PFSK-1 (cell line): ENCODE measurements around the gene ABHD12.

Experiments
- FOXP2 ChIP-seq: optimal IDR thresholded peaks from 2 replicates; pipeline ENCODE3; 2011; ENCODE audit warnings: borderline replicate concordance, control low read depth, inconsistent platforms; ENCODE audit not compliant: insufficient read depth; ENCODE audit errors: extremely low read length, extremely low read depth
- POLR2AphosphoS5 ChIP-seq: IDR thresholded peaks from 2 replicates; pipeline ENCODE4 v1.6.1; 2012; ENCODE audit warnings: low read depth, mild to moderate bottlenecking, control low read depth, low read length, moderate library complexity
- SIN3A ChIP-seq: IDR thresholded peaks from 2 replicates; pipeline ENCODE4 v1.6.1; 2012; ENCODE audit warnings: mild to moderate bottlenecking, low read length, moderate library complexity, borderline replicate concordance; ENCODE audit not compliant: insufficient read depth
- TAF1 ChIP-seq: IDR thresholded peaks from 2 replicates; pipeline ENCODE4 v1.6.1; 2012; ENCODE audit warnings: low read length, control low read depth, borderline replicate concordance; ENCODE audit not compliant: insufficient read depth
- TF ChIP-seq, protein P1 (sequence below), 2 experiments: IDR thresholded peaks; 2 replicates each; pipeline versions ENCODE4 v1.6.1 to v1.8.0; 2011 to 2012; ENCODE audit warnings: low read depth in 2 of 2, low read length in 2 of 2, control low read depth in 1 of 2, inconsistent platforms in 1 of 2, mild to moderate bottlenecking in 1 of 2, moderate library complexity in 1 of 2; ENCODE audit not compliant: insufficient read depth in 1 of 2

Gene ABHD12

DNA sequence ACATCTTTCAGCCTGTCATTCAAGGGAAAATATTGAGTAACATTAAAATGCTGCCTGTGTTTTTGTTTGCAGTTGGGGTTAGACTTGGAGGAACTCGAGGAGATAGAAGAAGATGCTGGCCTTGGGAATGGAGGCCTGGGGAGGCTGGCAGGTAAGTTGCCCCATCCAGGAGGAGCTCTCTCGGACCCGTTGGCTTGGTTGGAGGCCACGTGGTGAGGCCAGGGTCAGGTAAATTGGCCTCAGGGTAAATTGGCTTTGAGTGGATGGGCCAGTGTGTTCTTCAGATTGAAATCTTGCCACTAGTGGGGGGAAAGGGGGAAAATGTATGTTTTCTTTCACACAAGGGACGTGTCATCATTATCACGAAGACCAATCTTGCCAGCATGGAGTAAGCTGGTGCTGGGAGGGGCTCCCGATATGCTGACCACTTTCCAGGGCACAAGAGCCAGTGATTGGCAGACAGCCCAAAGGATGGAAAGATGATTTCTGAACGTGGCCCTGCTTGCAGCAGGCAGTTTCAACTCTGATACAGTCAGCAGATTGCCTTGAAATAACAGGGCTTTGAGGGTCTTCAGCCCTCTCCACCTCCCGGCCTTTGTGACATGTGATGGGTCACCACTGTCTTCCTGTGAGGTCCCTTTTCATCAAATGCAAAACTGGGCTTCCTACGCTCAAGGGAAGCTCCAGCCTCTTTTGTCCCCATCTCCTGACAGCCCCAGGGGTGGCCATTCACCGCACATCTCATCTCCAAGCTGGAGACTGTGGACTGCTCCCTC lies 121.4 kb downstream of the ABHD12 start:
- TF ChIP-seq, protein P1, sequence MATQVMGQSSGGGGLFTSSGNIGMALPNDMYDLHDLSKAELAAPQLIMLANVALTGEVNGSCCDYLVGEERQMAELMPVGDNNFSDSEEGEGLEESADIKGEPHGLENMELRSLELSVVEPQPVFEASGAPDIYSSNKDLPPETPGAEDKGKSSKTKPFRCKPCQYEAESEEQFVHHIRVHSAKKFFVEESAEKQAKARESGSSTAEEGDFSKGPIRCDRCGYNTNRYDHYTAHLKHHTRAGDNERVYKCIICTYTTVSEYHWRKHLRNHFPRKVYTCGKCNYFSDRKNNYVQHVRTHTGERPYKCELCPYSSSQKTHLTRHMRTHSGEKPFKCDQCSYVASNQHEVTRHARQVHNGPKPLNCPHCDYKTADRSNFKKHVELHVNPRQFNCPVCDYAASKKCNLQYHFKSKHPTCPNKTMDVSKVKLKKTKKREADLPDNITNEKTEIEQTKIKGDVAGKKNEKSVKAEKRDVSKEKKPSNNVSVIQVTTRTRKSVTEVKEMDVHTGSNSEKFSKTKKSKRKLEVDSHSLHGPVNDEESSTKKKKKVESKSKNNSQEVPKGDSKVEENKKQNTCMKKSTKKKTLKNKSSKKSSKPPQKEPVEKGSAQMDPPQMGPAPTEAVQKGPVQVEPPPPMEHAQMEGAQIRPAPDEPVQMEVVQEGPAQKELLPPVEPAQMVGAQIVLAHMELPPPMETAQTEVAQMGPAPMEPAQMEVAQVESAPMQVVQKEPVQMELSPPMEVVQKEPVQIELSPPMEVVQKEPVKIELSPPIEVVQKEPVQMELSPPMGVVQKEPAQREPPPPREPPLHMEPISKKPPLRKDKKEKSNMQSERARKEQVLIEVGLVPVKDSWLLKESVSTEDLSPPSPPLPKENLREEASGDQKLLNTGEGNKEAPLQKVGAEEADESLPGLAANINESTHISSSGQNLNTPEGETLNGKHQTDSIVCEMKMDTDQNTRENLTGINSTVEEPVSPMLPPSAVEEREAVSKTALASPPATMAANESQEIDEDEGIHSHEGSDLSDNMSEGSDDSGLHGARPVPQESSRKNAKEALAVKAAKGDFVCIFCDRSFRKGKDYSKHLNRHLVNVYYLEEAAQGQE (IDR thresholded peaks at IDR 0.05; ENCODE audit: insufficient read depth in 1 of 2, low read depth in 2 of 2, low read length in 2 of 2) = no peak
- TF ChIP-seq FOXP2 (no peak), SIN3A (no peak), TAF1 (no peak), POLR2AphosphoS5 (no peak)

DNA sequence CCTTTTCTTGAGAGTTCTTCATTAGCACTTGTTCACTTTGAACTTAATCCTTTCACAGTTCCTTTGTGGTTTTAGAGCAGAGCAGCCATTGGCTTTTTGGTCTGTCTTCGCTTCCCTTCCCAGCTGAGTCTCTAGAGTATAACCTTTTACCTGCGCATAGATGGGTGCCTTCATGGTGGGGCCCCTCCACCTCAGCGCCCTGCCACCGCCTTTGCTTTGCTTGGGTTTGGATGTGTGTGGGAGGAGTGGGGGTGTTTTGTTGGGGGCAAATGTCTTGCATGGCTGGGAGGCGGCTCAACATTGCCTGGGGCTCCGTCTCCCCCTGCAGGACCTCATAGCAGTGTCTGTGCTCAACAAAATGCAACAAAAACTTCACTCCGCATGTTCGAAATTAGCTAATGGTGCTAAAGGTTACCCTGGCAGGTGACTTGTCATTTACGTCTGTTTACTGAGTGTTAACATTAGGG lies 130.8 kb downstream of the ABHD12 start:
- TF ChIP-seq POLR2AphosphoS5 (no peak), TAF1 (no peak), FOXP2 (no peak), SIN3A (no peak)
- TF ChIP-seq, protein P1 (IDR thresholded peaks at IDR 0.05; ENCODE audit: insufficient read depth in 1 of 2, low read depth in 2 of 2, low read length in 2 of 2) = no peak

DNA sequence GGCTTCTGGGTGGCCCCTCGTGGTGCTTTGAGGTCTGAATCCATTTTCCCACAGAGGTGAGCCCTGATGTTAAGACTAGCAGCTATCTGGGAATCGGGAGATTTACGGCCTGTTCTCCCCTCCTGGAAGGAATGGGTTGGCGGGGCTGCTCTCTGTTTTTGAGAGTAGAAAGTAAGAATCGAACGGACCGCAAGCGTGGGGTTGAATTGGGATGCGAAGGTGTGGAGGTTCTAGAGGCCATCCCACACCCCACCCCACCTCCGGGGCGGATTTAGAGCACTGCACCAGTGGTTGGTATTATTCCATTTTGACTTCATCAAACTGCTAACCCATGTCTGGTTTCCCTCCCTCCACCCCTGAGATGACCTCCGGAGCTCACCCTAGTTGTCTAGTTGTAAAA lies 131.3 kb downstream of the ABHD12 start:
- TF ChIP-seq TAF1 (no peak), SIN3A (no peak), POLR2AphosphoS5 (no peak), FOXP2 (no peak)
- TF ChIP-seq, protein P1 (IDR thresholded peaks at IDR 0.05; ENCODE audit: insufficient read depth in 1 of 2, low read depth in 2 of 2, low read length in 2 of 2) = no peak

DNA sequence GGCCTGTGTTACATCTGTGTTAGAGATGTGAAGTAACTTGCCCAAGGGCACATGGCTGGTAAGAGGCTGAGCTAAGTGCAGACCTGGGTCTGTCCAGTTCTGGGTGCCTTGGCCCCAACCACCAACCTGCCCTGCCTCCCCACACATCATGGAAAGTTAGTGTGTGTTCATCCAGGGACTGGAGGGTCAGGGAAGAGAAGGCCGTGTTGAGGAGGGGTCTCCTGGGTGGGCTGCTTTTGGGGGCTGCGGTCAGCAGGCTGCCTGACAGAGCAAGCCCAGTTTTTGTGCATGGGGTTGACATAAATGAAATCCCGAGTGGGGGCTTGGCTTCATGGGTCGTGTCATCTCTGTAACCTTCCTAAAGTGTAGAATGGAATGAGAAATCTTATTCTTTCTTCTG lies 131.8 kb downstream of the ABHD12 start:
- TF ChIP-seq, protein P1 (IDR thresholded peaks at IDR 0.05; ENCODE audit: insufficient read depth in 1 of 2, low read depth in 2 of 2, low read length in 2 of 2) = no peak
- TF ChIP-seq SIN3A = no peak
- no peak for TF ChIP-seq POLR2AphosphoS5
- no peak for TF ChIP-seq FOXP2
